Measurements from ENCODE around the gene PRKAG3. TPM values are rescaled to one million over a fixed set of nuclear protein-coding genes. Genes with fewer than 3 reads are reported as not detected.

Gene PRKAG3
- total RNA-seq, 2 experiments from 2014 or later: not detected

DNA sequence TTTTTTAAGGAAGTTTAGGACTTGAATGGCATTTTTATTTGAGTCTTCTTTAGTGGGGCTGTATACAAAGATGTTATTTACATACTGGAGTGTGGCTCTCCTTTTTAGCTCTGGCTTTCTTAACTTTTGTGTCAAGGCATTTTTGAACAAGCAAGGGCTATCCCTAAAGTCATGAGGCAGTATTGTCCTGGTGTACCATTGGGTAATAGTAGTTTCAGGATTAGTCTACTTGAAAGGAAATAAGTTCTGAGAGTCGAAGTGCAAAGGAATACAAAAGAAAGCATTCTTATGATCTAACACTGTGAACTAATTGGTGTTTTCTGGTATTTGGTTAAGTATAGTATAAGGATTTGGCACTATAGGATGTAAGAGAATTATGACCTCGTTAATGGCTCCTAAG, 51.6 kb downstream of the PRKAG3 start:
- no TSS peak for BruUV-seq (replicated peaks)
- H3K79me2 ChIP-seq (ENCODE audit: insufficient read depth, low read depth, low read length): no peaks in the 10 kb centered on the region
- no peaks in the 10 kb centered on the region for H3K36me3 ChIP-seq (ENCODE audit: insufficient read depth, low read length)
- no peak for DNase-seq (ENCODE audit: low spot score)
- H3K9me2 ChIP-seq (ENCODE audit: insufficient read depth, low read length): no peaks in the 10 kb centered on the region
- intact Hi-C loops (cut with micrococcal nuclease; ENCODE audit: unreplicated experiment): no loop called here
- no peaks in the 10 kb centered on the region for H3K4me1 ChIP-seq (ENCODE audit: insufficient read depth, low read length, poor library complexity, severe bottlenecking)
- POLR2A ChIA-PET: interaction anchor here (0.6 kb wide), 1 partner anchor 19 kb away, joined by 5 read pairs; no protein-coding TSS in a partner anchor
- TF ChIP-seq EZH2phosphoT487 (IDR thresholded peaks at IDR 0.05; ENCODE audit: borderline replicate concordance, low read depth, low read length) (no peak), CTCF (conservative IDR thresholded peaks at IDR 0.05; ENCODE audit: low read length) (no peak)
- H4K20me1 ChIP-seq (ENCODE audit: insufficient read depth, low read length): no peaks in the 10 kb centered on the region
- no peak overlapping the region for H2AFZ ChIP-seq (ENCODE audit: low read length)
- CTCF ChIA-PET (ENCODE audit: unreplicated experiment): no interaction called here
- H3K4me3 ChIP-seq (ENCODE audit: low read depth, low read length, poor library complexity, severe bottlenecking): no peak overlapping the region
- no peak overlapping the region for H3K27ac ChIP-seq (ENCODE audit: low read depth, low read length, poor library complexity, severe bottlenecking)
- H3K4me2 ChIP-seq (ENCODE audit: low read length): no peak overlapping the region
- no peaks in the 10 kb centered on the region for H3K9me3 ChIP-seq (ENCODE audit: low read length)

GRCh38 chr2:218777276-218777990, 54.2 kb downstream of the PRKAG3 start:
- POLR2A ChIA-PET: interaction anchor here (1.6 kb wide), 1 partner anchor 23 kb away, joined by 3 read pairs; no protein-coding TSS in a partner anchor
- BruUV-seq (replicated peaks): no TSS peak
- DNase-seq (ENCODE audit: low spot score): no peak
- Histone ChIP-seq H3K9me3 (ENCODE audit: low read length) (no peaks in the 10 kb centered on the region), H2AFZ (ENCODE audit: low read length) (no peak overlapping the region), H3K4me3 (ENCODE audit: low read depth, low read length, poor library complexity, severe bottlenecking) (no peak overlapping the region), H3K27ac (ENCODE audit: low read depth, low read length, poor library complexity, severe bottlenecking) (no peak overlapping the region), H3K4me1 (ENCODE audit: insufficient read depth, low read length, poor library complexity, severe bottlenecking) (no peaks in the 10 kb centered on the region), H3K4me2 (ENCODE audit: low read length) (no peak overlapping the region), H3K9me2 (ENCODE audit: insufficient read depth, low read length) (no peaks in the 10 kb centered on the region), H4K20me1 (ENCODE audit: insufficient read depth, low read length) (no peaks in the 10 kb centered on the region), H3K36me3 (ENCODE audit: insufficient read depth, low read length) (no peaks in the 10 kb centered on the region), H3K79me2 (ENCODE audit: insufficient read depth, low read depth, low read length) (no peaks in the 10 kb centered on the region)
- CTCF ChIA-PET (ENCODE audit: unreplicated experiment): no interaction called here
- no peak for TF ChIP-seq EZH2phosphoT487 (IDR thresholded peaks at IDR 0.05; ENCODE audit: borderline replicate concordance, low read depth, low read length)
- TF ChIP-seq CTCF (conservative IDR thresholded peaks at IDR 0.05; ENCODE audit: low read length): no peak
- intact Hi-C loops (cut with micrococcal nuclease; ENCODE audit: unreplicated experiment): no loop called here

DNA sequence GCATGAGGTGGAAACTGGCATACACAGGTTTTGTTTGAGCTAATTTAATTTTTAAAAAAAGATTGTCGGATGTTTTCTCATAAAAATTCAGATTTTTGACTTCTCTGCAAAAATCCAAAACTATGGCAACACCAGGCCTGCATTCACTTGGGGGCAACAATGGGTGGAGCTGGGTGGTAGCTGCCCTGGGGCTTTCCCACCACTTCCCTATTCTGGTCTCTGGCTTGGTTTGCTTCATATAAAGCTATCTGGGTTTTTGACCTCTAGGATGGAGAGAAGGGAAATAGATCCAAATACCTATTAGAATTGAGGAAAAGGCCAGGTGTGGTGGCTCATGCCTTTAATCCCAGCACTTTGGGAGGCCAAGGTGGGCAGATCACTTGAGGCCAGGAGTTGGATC, 55.1 kb downstream of the PRKAG3 start:
- H3K4me1 ChIP-seq (ENCODE audit: insufficient read depth, low read length, poor library complexity, severe bottlenecking): no peaks in the 10 kb centered on the region
- no peaks in the 10 kb centered on the region for H3K9me2 ChIP-seq (ENCODE audit: insufficient read depth, low read length)
- no TSS peak for BruUV-seq (replicated peaks)
- TF ChIP-seq EZH2phosphoT487 (IDR thresholded peaks at IDR 0.05; ENCODE audit: borderline replicate concordance, low read depth, low read length) (no peak), CTCF (conservative IDR thresholded peaks at IDR 0.05; ENCODE audit: low read length) (no peak)
- H4K20me1 ChIP-seq (ENCODE audit: insufficient read depth, low read length): no peaks in the 10 kb centered on the region
- ChIA-PET CTCF (ENCODE audit: unreplicated experiment) (no interaction called here), POLR2A (interaction anchor here (0.6 to 1.7 kb wide), 2 partner anchors 47 to 137 kb away, joined by 3 to 5 read pairs; no protein-coding TSS in a partner anchor)
- no peaks in the 10 kb centered on the region for H3K79me2 ChIP-seq (ENCODE audit: insufficient read depth, low read depth, low read length)
- H3K36me3 ChIP-seq (ENCODE audit: insufficient read depth, low read length): no peaks in the 10 kb centered on the region
- H3K9me3 ChIP-seq (ENCODE audit: low read length): no peaks in the 10 kb centered on the region
- H3K4me3 ChIP-seq (ENCODE audit: low read depth, low read length, poor library complexity, severe bottlenecking): no peak overlapping the region
- H3K27ac ChIP-seq (ENCODE audit: low read depth, low read length, poor library complexity, severe bottlenecking): no peak overlapping the region
- intact Hi-C loops (cut with micrococcal nuclease; ENCODE audit: unreplicated experiment): no loop called here
- no peak for DNase-seq (ENCODE audit: low spot score)
- no peak overlapping the region for H2AFZ ChIP-seq (ENCODE audit: low read length)
- no peak overlapping the region for H3K4me2 ChIP-seq (ENCODE audit: low read length)
